H9 (cell line): Measurements from ENCODE around the gene ATRNL1. TPM values are rescaled to one million over a fixed set of nuclear protein-coding genes. Genes with fewer than 3 reads are reported as not detected.

ENCODE experiments used
- DNase-seq: peaks from one replicate; pipeline ENCODE4 v3.0.0-alpha.2; 2017
- H2AFZ ChIP-seq: one replicate; pipeline ENCODE4 v1.6.1; 2013; ENCODE audit warnings: mild to moderate bottlenecking, low read length, control low read depth, moderate library complexity
- H2AK5ac ChIP-seq: 2 replicates; pipeline ENCODE4 v1.6.1; 2013; ENCODE audit warnings: low read length, control low read depth, mixed read lengths; ENCODE audit not compliant: insufficient read length
- H2BK120ac ChIP-seq: one replicate; pipeline ENCODE4 v1.6.1; 2013; ENCODE audit warnings: low read depth, mild to moderate bottlenecking, low read length, control low read depth, inconsistent platforms; ENCODE audit not compliant: poor library complexity, severe bottlenecking
- H2BK12ac ChIP-seq: 2 replicates; pipeline ENCODE4 v1.6.1; 2013; ENCODE audit warnings: low read length, control low read depth, mixed read lengths, low read depth; ENCODE audit not compliant: insufficient read length
- H2BK15ac ChIP-seq: 2 replicates; pipeline ENCODE4 v1.6.1; 2013; ENCODE audit warnings: low read depth, low read length, control low read depth
- H2BK20ac ChIP-seq: one replicate; pipeline ENCODE4 v1.6.1; 2013; ENCODE audit warnings: low read depth, mild to moderate bottlenecking, low read length, control low read depth, inconsistent platforms; ENCODE audit not compliant: poor library complexity, severe bottlenecking
- H2BK5ac ChIP-seq: 2 replicates; pipeline ENCODE4 v1.6.1; 2013; ENCODE audit warnings: low read length, control low read depth, mixed read lengths; ENCODE audit not compliant: insufficient read length
- H3K14ac ChIP-seq: 2 replicates; pipeline ENCODE4 v1.6.1; 2013; ENCODE audit warnings: low read length, control low read depth; ENCODE audit not compliant: insufficient read depth
- H3K18ac ChIP-seq: 2 replicates; pipeline ENCODE4 v1.6.1; 2013; ENCODE audit warnings: low read depth, mild to moderate bottlenecking, mixed read lengths, low read length, control low read depth; ENCODE audit not compliant: insufficient read length
- H3K23ac ChIP-seq: 2 replicates; pipeline ENCODE4 v1.6.1; 2013; ENCODE audit warnings: low read length, control low read depth, mixed read lengths, low read depth; ENCODE audit not compliant: insufficient read length
- H3K23me2 ChIP-seq: 2 replicates; pipeline ENCODE4 v1.6.1; 2013; ENCODE audit warnings: low read depth, mild to moderate bottlenecking, mixed read lengths, low read length, control low read depth; ENCODE audit not compliant: insufficient read length, poor library complexity, severe bottlenecking
- H3K27ac ChIP-seq: 2 replicates; pipeline ENCODE4 v1.5.1; 2013; ENCODE audit warnings: low read length, control low read depth, mixed read lengths, low read depth; ENCODE audit not compliant: insufficient read length
- H3K27me3 ChIP-seq: 2 replicates; pipeline ENCODE4 v1.6.1; 2013; ENCODE audit warnings: low read length, control low read depth, inconsistent platforms; ENCODE audit not compliant: insufficient read depth
- H3K4ac ChIP-seq: 2 replicates; pipeline ENCODE4 v1.6.1; 2013; ENCODE audit warnings: low read depth, mild to moderate bottlenecking, control low read depth, inconsistent platforms, low read length, moderate library complexity
- H3K4me1 ChIP-seq: 2 replicates; pipeline ENCODE4 v1.6.1; 2013; ENCODE audit warnings: low read length, control low read depth, inconsistent platforms; ENCODE audit not compliant: insufficient read depth
- H3K4me2 ChIP-seq: 2 replicates; pipeline ENCODE4 v1.6.1; 2013; ENCODE audit warnings: low read length, control low read depth, mixed read lengths; ENCODE audit not compliant: insufficient read length, insufficient read depth
- H3K56ac ChIP-seq: 2 replicates; pipeline ENCODE4 v1.6.1; 2013; ENCODE audit warnings: low read depth, mild to moderate bottlenecking, mixed read lengths, low read length, control low read depth; ENCODE audit not compliant: insufficient read length
- H3K79me1 ChIP-seq: 2 replicates; pipeline ENCODE4 v1.6.1; 2013; ENCODE audit warnings: low read depth, mild to moderate bottlenecking, moderate library complexity, low read length, control low read depth, inconsistent platforms; ENCODE audit not compliant: insufficient read depth, poor library complexity, severe bottlenecking
- H3K79me2 ChIP-seq: 2 replicates; pipeline ENCODE4 v1.6.1; 2013; ENCODE audit warnings: low read length, control low read depth, inconsistent platforms; ENCODE audit not compliant: insufficient read depth
- H3K9ac ChIP-seq: 2 replicates; pipeline ENCODE4 v1.6.1; 2013; ENCODE audit warnings: low read length, control low read depth, mixed read lengths; ENCODE audit not compliant: insufficient read length; ENCODE audit errors: extremely low read depth
- H3K9me3 ChIP-seq: one replicate; pipeline ENCODE4 v1.6.1; 2013; ENCODE audit warnings: low read depth, low read length, inconsistent platforms; ENCODE audit not compliant: control insufficient read depth
- H3T11ph ChIP-seq: one replicate; pipeline ENCODE4 v1.6.1; 2013; ENCODE audit warnings: mild to moderate bottlenecking, low read length, control low read depth, inconsistent platforms
- H4K20me1 ChIP-seq: one replicate; pipeline ENCODE4 v1.6.1; 2013; ENCODE audit not compliant: control insufficient read depth, insufficient read length, insufficient read depth
- H4K5ac ChIP-seq: 2 replicates; pipeline ENCODE4 v1.6.1; 2013; ENCODE audit warnings: low read depth, mild to moderate bottlenecking, mixed read lengths, low read length, control low read depth; ENCODE audit not compliant: insufficient read length
- H4K8ac ChIP-seq: replicated peaks from 2 replicates; pipeline ENCODE4 v1.6.1; 2013; ENCODE audit warnings: low read length, control low read depth, mixed read lengths, low read depth; ENCODE audit not compliant: insufficient read length
- H4K91ac ChIP-seq: 2 replicates; pipeline ENCODE4 v1.6.1; 2013; ENCODE audit warnings: low read depth, mild to moderate bottlenecking, moderate library complexity, mixed read lengths, low read length, control low read depth; ENCODE audit not compliant: insufficient read length
- H3K27ac Mint-ChIP-seq, 3 experiments: 2 replicates in 2 of 3; 3 replicates in 1 of 3; pipeline ENCODE4 v1.8.0; 2020 to 2021; ENCODE audit warnings: mixed read lengths in 3 of 3, mild to moderate bottlenecking in 1 of 3, moderate library complexity in 1 of 3
- H3K27me3 Mint-ChIP-seq: 2 replicates; pipeline ENCODE4 v1.8.0; 2021; ENCODE audit warnings: low read depth, mild to moderate bottlenecking, moderate library complexity, mixed read lengths
- H3K36me3 Mint-ChIP-seq, 3 experiments: 2 replicates in 2 of 3; 3 replicates in 1 of 3; pipeline ENCODE4 v1.8.0; 2020 to 2021; ENCODE audit warnings: low read depth in 3 of 3, mixed read lengths in 3 of 3; ENCODE audit not compliant: insufficient read depth in 1 of 3
- H3K4me1 Mint-ChIP-seq, 2 experiments: 2 replicates each; pipeline ENCODE4 v1.8.0; 2020; ENCODE audit warnings: mixed read lengths in 2 of 2
- H3K4me3 Mint-ChIP-seq, 2 experiments: 2 replicates in 1 of 2; 3 replicates in 1 of 2; pipeline ENCODE4 v1.8.0; 2020 to 2021; ENCODE audit warnings: mild to moderate bottlenecking in 2 of 2, mixed read lengths in 2 of 2, moderate library complexity in 1 of 2
- H3K9me3 Mint-ChIP-seq, 2 experiments: 2 replicates in 1 of 2; 3 replicates in 1 of 2; pipeline ENCODE4 v1.8.0; 2020; ENCODE audit warnings: mild to moderate bottlenecking in 2 of 2, mixed read lengths in 2 of 2, moderate library complexity in 1 of 2
- WGBS: extraction: QIAGEN DNeasy Blood & Tissue Kit; methylation state at CpG from one replicate; pipeline ENCODE4 v1.1.7; 2013; ENCODE audit warnings: missing lambda C conversion rate, low lambda C conversion rate, mixed read lengths; ENCODE audit not compliant: insufficient read length; ENCODE audit errors: extremely low coverage; 5-methylcytosine and 5-hydroxymethylcytosine counted together
- total RNA-seq: library from RNA; stranded (reverse); gene quantifications from 2 replicates; pipeline ENCODE4 v1.2.1, GENCODE V29; 2021
- TF ChIP-seq, protein P1 (sequence below): fragments of 200-600 bp; sonication (generic); conservative IDR thresholded peaks from 3 replicates; pipeline ENCODE4 v1.8.0; 2021; ENCODE audit warnings: antibody characterized with exemption, mild to moderate bottlenecking

Gene ATRNL1
- total RNA-seq, 1 experiment from 2014 or later, result 9.2 TPM

GRCh38 chr10:115760131-115760530 lies 667.0 kb downstream of the ATRNL1 start:
- H3T11ph ChIP-seq, result no peak overlapping the region
- H2BK12ac ChIP-seq, result no peak overlapping the region
- H3K27me3 Mint-ChIP-seq, result no peaks in the 10 kb centered on the region; the same call in 1 of the 2 replicates
- no peak overlapping the region for H2BK120ac ChIP-seq
- TF ChIP-seq, protein P1, sequence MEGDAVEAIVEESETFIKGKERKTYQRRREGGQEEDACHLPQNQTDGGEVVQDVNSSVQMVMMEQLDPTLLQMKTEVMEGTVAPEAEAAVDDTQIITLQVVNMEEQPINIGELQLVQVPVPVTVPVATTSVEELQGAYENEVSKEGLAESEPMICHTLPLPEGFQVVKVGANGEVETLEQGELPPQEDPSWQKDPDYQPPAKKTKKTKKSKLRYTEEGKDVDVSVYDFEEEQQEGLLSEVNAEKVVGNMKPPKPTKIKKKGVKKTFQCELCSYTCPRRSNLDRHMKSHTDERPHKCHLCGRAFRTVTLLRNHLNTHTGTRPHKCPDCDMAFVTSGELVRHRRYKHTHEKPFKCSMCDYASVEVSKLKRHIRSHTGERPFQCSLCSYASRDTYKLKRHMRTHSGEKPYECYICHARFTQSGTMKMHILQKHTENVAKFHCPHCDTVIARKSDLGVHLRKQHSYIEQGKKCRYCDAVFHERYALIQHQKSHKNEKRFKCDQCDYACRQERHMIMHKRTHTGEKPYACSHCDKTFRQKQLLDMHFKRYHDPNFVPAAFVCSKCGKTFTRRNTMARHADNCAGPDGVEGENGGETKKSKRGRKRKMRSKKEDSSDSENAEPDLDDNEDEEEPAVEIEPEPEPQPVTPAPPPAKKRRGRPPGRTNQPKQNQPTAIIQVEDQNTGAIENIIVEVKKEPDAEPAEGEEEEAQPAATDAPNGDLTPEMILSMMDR, result no peak
- H3K18ac ChIP-seq, result no peak overlapping the region
- H3K79me1 ChIP-seq, result no peaks in the 10 kb centered on the region
- H3K4me3 Mint-ChIP-seq, result no peak overlapping the region
- no peak overlapping the region for H3K56ac ChIP-seq
- no peak overlapping the region for H3K14ac ChIP-seq
- H3K4ac ChIP-seq, result no peak overlapping the region
- no peak overlapping the region for H3K23ac ChIP-seq
- no peaks in the 10 kb centered on the region for H4K20me1 ChIP-seq
- no peak overlapping the region for H2BK5ac ChIP-seq
- no peak overlapping the region for H3K27ac ChIP-seq
- H3K27me3 ChIP-seq, result no peaks in the 10 kb centered on the region
- H4K91ac ChIP-seq, result no peak overlapping the region
- no peak overlapping the region for H2BK20ac ChIP-seq
- peaks cover 0 to 13% (median 2%) of the 10 kb centered on the region in 3 experiments; a peak in 4 of 7 replicates for H3K36me3 Mint-ChIP-seq
- no peak for DNase-seq
- no peak overlapping the region for H3K27ac Mint-ChIP-seq
- no peak overlapping the region for H4K5ac ChIP-seq
- no peaks in the 10 kb centered on the region for H3K23me2 ChIP-seq
- H3K4me1 Mint-ChIP-seq, result peaks cover 12 to 16% of the 10 kb centered on the region in 2 experiments
- no peak overlapping the region for H3K9ac ChIP-seq
- H3K9me3 Mint-ChIP-seq, result peaks cover 5 to 11% of the 10 kb centered on the region in 2 experiments; a peak in 3 of 5 replicates
- no peaks in the 10 kb centered on the region for H3K79me2 ChIP-seq
- H3K4me2 ChIP-seq, result no peak overlapping the region
- no peak overlapping the region for H4K8ac ChIP-seq
- H2AK5ac ChIP-seq, result no peak overlapping the region
- WGBS, result no CpG with 5 or more reads among the region's 1 CpG
- no peak overlapping the region for H2AFZ ChIP-seq
- no peaks in the 10 kb centered on the region; the same call in 1 of the 2 replicates for H3K4me1 ChIP-seq
- H3K9me3 ChIP-seq, result no peaks in the 10 kb centered on the region
- no peak overlapping the region for H2BK15ac ChIP-seq
